ENCODE data around the gene COL7A1.

DNA sequence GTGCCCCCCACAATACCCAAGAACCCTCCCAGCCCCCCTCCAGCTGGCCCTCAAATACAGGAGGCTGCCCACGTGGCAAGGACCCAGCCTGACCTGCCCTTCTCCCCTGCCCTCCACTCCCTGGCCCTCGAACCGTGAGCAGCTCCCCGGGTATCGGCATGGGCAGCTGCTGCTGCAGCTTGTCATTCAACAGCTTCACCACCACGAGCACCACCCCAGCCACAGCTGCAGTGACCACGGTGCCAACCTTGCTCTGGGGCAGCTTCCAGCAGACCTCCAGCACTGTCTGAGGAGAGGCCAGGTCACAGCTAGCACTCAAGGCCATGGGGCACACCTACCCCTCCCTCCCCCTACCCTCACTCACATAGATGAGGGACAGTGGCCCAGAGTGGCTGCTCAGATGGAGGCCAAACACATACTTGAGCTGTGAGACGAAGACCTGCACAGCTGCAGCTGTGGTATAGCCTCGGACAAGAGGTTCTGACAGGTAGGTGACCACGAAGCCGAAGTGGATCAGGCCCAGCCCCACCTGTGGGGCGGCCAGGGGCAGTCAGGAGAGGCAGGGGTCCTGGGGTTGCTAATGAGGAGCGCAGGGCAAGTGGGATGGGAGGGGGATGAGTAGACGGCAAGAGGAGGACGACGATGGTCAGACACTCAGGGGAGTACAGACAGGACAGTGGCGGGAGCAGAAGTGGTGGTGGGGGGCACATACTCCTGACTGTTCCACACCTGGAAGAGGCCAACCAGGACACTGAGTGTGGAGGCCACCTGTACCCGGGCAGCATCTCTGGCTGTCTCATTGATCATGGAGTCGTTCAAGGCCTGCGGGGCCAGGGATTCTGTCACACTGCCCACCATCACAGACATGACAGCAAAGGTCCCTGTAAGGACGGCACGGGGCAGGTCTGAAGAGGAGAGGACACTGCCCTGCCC, 36.7 kb upstream of the COL7A1 start:
- TF ChIP-seq, protein P1, sequence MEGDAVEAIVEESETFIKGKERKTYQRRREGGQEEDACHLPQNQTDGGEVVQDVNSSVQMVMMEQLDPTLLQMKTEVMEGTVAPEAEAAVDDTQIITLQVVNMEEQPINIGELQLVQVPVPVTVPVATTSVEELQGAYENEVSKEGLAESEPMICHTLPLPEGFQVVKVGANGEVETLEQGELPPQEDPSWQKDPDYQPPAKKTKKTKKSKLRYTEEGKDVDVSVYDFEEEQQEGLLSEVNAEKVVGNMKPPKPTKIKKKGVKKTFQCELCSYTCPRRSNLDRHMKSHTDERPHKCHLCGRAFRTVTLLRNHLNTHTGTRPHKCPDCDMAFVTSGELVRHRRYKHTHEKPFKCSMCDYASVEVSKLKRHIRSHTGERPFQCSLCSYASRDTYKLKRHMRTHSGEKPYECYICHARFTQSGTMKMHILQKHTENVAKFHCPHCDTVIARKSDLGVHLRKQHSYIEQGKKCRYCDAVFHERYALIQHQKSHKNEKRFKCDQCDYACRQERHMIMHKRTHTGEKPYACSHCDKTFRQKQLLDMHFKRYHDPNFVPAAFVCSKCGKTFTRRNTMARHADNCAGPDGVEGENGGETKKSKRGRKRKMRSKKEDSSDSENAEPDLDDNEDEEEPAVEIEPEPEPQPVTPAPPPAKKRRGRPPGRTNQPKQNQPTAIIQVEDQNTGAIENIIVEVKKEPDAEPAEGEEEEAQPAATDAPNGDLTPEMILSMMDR (IDR thresholded peaks at IDR 0.05): no peak
- TF ChIP-seq EP300 (IDR thresholded peaks at IDR 0.05) (no peak), POLR2A (IDR thresholded peaks at IDR 0.05) (no peak)

Measured in tibial nerve (tissue), 4 donors.